Measurements from ENCODE around the gene CDC45.

CDC45 gene

DNA sequence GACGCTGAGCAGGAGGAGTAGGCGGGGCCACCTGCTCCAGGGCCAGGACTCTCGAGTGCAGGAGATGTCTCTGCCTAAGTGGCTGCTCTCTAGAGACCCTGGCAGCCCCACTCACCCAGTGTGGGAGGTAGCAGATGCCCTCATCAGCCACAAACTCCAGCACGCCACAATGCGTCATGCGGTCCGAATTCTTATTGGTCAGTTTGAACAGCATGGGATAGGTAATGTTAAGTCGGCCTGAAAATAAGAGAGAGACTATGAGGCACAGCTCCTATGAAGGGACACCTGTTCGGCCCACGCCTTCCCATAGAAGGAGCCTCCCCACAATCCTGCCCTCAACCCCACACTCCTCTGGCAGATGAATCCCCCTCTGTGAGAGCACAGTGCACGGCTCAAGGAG, 8.1 kb upstream of the CDC45 start:
- DNase-seq = no peak

DNA sequence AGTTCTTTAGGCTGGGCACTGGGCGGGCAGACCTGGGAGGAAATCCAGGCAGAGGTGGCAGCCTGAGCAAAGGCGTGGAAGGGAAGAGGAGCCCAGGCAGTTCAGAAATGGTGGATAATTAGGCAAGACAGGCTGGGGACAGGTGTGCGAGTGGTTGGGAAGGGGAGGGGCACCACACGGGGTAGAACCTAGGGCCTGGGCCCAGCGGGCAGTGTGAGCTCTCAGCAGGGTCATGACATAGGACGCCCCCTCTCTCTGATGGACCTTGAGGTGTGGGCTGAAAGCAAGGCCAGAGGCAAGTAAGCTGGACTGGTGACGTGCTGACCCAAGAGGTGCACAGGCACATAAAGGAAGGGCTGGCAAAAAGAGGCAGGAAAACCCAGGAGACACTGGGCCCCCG, 7.5 kb upstream of the CDC45 start:
- no peak for DNase-seq

DNA sequence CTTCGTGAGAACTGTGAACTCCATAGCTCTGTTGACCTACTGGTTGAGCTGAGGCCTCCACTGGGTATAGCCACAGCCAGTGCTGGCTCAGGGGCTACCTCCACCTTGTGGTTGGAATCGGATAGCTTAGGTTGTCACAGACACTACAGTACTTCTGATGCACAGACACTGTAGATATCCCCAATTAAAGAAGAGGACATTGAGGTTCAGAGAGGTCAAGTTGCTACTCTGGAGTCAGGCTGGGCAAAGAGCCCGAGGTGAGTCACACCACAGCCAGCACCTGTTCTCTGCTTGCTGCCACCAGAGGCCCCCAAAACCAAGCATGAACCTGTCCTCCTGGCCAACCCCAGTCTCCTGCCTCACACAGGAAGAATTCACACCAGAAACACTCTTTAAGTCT, 6.1 kb upstream of the CDC45 start:
- no peak for DNase-seq

DNA sequence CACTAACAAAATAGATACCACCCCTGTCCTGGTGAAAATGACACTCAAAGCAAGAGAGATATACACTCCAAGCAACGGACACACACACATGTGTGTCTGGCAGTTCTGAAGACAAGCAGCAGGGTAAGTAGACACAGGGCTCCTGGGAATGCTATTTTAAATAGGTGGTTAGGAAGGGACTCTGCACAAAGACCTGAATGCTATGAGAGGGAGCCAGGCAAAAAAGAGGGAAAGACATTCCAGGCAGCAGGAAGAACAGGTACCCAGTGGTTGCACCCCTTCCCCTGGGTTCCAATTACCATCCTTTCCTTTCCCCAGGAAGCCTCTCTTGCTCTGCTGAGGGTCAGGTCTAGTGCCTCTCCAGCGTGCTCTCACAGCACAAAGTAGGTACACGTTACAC, 3.7 kb upstream of the CDC45 start:
- DNase-seq = no peak

DNA sequence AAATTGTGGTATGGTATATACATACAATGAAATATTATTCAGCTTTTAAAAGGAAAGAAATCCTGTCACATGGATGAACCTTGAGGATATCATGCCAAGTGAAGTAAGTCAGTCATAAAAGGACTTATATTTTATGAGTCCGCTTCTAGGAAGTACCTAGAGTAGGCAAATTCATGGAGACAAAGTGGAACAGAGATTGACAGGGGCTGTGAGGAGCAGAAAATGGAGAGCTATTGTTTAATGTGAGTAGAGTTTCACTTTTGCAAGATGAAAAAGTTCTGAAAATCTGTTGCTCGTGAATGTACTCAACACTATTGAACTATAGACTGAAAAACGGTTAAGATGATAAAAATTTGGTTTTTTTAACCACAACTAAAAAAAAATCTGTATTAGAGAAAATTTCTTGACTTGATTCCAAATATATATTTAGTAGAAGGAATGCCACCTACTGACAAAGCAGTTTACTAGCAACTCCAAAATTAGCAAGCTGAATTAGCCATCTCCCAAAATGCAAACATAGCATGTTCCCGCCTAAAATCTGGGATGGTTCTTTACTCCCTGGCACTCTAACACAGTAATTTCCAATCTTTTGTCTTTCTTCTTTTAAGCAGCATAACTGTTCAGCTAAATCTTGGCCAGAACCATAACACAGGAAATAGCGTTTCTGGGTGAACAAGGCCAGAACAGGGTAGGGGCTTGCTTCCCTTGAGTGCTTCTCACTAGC, 2.2 kb upstream of the CDC45 start:
- DNase-seq = peak in 1 of 3 donors; percentile 28

DNA sequence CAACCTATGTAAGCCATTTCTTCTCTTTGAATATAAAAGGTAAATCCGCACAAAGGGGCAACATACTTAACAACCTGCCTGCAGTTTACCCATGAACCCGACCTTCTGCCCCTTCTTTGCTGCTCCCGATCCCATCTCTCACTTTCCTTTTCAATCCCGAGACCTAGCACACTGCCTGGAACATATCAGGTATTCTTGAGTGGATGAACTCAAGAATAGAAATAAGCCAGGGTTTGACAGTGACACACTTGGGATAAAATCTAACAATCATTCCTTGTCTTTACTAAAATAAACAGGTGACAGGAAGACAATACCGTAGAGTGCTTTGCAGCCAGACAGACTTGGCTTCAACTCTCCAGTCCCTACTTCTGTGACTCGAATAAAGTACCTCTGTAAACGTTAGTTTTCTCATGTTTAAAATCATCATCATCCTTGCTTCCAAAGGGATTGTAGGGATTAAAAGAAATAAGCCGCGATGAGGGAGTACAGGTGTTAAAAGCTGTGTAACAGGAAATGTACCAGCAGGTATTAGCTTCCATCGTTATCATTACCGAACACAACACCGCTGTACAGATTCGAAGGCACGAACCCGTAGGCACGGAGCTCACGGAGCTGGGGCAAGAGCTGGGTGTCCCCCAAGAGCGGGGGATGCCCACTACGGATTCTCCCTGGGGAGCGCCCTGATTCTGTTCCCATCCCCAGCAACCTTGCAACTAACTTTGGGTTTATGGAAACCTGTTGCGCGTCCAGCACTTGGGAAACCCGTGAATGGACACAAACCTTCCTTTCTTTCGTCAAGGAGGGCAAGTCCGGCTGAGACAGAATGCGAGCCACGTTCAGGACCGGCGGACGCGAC, 1.4 kb upstream of the CDC45 start:
- peak in 2 of 3 donors; percentile 13 to 40 for DNase-seq

DNA sequence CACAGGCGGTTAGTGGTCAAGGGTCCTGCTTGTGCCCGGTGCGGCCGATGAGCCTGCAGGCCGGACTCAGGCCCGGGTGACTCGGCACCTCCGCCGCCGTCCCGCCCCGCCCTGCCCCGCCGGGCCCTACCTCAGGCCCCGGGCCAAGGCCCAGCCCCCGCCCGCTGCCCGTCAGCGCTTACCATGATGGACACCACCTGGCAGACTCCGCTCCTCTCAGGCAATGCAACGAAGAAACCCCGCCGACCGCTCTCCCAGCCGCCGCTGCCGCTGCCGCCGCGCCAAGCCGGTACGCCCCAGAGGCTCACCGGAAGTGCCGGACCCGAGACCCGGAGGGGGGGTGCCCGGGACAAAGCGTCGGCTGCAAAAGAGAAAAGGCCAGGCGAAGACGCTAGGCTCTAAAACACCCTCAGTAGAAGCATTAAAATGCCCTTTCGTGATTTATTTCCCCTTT, 792 bp upstream of the CDC45 start, which contains the start of gene UFD1:
TSS of gene UFD1 (minus strand) at position 293 of the 454 bp plus-strand sequence. CDS start at position 185, 108 bp downstream.
- DNase-seq = peak; percentile 75 to 89 (median 81)

DNA sequence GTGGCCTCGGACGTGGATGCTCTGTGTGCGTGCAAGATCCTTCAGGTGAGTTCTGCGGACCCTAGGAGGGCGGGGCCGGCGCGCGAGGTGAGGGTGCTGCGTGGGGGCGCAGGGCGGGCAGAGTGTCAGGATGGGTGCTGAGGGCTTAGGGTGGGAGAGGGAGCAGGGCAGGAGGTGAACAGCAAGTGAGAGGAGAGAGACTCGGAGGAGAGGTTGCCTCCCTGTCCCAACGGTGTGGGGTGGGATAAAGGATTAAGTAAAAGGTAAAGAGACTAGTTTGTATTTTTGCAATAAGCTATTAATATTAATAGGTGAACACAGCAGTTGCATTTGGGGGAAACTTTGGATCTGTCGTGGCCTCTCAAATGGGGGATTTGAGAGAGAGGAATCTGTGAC, 451 bp downstream of the CDC45 start:
- DNase-seq = no peak

DNA sequence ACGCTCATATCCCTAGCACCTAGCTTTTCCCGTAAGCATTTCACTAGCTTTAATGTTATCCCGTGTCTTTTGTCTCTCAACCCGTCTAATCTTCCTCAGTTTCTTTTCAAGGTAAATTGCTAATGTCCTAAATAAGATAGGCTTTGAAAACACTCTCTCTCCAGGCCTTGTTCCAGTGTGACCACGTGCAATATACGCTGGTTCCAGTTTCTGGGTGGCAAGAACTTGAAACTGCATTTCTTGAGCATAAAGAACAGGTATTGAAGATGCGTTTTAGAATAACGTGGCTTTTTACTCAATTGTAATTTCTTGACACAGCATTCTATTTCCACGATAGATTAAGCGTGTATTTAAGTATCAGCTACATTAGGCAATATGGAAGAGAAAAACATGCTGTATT, 1.1 kb downstream of the CDC45 start:
- no peak for DNase-seq

DNA sequence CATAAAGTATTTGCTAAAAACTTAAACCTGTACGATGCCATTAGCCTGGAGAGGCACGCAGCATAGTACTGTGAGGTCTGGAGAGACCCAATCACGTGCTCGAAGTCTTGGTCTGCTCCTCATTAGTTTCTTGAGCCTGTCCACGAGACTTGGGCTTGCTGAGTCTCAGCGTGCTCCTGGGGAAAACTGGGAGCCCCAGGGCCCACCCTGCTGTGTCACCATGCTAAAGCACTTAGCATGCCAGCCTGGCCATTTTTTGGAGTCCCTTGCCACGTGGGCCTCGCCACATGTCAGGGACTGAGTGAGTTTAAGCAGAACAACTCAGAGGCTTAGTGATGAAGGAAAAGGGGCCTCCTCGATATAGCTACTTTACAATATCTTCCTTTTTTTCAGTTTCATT, 2.6 kb downstream of the CDC45 start:
- DNase-seq = no peak

DNA sequence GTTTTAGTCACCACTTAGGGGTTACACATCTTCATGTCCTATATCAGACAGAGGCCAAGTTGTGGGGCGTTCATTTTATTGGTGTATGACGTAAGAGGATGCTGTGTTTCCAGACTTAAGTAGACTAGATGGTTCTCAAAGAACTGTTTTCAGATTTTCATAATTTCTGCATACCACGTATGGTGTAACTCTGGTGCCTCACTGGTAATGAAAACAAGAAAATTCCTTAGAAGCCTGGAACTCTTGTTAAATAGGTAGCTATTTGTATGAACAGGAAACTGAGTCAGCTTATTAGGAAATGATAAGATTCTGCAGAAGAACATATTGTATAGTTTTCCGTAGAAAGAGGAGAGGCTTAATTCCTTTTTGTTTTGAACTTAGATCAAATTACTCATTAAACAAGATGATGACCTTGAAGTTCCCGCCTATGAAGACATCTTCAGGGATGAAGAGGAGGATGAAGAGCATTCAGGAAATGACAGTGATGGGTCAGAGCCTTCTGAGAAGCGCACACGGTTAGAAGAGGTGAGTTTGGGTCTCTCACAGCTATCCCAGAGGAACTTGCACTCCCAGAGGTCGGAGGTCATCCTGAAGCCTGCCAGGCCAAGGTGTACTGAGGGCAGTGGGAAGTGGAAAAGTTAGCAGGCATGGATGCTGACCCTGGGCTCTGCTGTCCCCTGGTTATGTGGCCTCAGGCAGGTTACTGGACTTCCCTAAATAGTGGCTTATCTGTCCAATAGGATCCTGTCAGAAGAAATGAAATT, 3.9 kb downstream of the CDC45 start:
- no peak for DNase-seq

DNA sequence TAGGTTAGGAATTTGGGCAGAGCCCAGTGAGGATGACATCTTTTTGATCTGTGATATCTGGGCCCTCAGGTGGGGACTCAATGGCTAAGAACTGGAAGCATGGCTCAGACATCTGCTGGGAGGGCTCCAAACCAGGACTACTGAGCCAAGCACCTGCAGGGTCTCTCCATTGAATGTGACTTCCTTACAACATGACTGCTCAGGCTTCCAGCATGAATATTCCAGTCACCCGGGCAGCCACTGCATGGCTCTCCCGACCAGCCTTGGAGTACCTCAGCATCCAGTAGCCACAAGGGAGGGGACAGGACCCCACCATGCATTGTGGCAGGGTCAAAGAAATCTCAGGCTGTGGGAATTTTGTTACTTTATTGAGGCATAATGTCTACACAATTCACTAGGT, 8.6 kb downstream of the CDC45 start:
- no peak for DNase-seq

DNA sequence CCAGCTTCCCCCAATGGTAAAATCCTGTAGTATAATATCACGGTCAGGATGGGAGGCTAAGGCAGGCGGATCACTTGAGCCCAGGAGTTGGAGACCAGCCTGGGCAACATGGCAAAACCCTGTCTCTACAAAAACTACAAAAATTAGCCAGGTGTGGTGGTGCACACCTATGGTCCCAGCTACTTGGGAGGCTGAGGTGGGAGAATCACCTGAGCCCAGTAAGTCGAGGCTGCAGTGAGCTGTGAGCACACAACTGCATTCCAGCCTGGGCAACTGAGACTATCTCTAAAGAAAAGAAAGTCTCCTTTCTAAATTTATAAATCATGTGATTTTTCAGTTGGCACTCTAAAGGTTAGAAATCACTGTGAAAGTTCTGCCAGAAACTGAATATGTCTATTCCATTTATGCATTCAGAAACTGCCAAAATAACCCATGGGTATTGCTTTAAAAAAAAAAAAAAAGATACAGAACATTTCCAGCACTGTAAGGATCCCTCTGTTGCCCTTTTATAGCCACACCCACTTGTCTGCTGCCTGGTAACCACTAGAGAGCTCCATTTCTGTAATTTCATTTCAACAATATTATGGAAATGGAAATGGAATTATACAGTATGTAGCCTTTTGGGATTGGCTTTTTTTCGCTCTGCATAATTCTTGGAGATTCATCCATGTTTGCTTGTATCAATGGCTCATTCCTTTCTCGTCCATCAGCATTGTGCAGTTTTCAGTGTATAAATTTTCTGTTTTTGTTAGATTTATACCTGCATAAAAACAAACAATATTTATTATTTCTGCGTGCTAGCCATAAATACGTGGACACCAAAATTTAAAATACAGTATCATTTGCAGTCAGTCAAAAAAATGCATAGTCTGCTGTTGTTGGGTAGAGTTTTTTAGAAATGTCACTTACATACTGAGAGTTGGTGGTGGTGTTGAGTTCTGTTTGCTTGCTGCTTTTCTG, 9.4 kb downstream of the CDC45 start:
- peak in 2 of 3 donors; percentile 20 to 25 for DNase-seq

DNA sequence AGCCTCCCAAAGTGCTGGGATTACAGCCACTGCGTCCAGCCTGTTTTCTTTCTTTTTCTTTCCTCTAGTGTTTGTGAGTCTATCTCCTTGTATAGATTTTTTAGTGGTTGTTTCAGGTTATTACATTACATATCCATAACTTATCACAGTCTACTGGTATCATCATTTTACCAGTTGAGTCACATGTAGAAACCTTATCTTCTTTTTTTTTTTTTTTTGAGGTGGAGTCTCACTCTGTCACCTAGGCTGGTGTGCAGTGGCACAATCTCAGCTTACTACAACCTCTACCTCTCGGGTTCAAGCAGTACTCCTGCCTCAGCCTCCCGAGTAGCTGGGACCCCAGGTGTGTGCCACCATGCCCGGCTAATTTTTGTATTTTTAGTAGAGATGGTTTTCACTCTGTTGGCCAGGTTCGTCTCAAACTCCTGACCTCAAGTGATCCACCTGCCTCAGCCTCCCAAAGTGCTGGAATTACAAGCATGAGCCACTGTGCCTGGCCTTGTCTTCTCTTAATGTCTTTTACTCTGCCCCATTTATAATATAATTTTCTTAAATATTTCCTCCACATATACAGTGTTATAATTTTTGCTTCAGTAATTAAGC, 11.0 kb downstream of the CDC45 start:
- DNase-seq = no peak

DNA sequence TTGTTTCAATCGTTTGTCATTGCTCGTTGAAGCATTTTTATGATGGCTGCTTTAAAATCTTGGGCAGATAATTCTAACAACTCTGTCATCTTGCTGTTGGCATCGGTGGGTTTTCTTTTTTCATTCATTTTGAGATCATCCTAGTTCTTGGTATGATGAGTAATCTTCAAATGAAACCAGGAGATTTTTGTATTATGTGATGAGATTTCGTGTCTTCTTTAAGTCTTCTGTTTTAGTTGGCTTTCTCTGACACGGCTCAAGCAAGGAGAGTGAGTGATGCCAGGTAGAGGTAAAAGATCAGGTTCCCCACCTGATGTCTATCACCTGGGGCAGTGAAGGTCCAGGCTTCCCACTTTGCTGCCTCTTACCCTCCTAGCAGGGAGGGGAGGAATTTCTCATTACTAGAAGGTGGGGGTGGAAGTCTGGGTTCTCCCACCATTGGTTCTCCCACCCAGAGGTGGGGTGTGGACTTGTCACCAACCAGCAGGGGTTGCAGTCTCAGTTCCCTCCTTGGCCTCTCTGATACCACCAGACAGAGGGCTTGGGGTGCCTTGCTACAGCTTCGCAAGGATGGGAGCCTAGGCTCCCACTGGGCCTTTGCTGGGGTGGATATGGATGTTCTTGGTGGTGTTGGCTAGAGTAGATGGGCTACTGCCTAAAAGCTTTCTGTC, 12.9 kb downstream of the CDC45 start:
- no peak for DNase-seq

DNA sequence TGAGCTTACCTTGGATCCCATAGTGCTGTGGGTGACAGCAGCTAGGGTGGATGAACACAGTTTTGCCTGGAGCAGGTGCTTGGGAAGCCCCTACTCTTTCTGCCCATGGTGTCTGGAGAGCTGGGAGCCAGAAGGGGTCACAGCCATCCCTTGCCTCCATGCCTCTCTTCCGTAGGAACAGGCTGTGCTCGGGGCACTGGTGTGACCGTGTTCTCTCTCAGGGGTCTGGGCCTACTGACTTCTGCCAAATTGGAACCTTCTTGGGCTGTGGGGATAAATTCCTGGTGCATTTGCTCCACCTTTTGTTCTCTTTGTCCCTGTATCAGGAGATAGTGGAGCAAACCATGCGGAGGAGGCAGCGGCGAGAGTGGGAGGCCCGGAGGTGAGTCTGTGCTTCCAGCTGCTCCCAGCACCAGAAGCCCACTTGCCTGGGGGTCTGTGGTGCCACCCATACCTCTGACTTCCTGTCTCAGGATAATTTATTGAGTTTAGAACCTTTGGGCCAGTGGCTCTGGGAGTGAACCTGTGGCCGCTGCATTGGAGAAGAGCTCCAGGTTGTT, 14.4 kb downstream of the CDC45 start:
- no peak for DNase-seq

DNA sequence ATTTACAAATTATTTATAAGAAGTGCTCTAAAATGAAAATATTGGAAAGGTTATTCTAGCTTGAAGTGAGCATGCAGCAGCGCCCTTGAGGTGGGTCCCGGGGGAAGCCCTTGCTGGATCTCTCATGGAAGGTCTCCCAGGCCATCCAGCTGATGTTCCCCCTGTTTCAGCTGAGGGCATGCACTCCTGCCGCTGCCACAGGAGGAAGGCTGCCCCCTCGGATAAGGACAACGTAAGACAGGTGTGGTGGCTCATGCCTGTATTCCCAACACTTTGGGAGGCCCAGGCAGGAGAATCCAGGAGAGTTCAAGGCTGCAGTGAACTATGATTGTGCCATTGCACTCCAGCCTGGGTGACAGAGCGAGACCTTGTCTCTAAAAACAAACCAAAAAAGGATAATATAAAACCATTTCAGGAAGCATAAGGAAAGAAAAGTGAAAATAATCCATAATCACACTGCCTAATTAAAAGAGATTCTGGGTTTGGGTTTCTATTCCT, 15.0 kb downstream of the CDC45 start:
- DNase-seq = no peak

DNA sequence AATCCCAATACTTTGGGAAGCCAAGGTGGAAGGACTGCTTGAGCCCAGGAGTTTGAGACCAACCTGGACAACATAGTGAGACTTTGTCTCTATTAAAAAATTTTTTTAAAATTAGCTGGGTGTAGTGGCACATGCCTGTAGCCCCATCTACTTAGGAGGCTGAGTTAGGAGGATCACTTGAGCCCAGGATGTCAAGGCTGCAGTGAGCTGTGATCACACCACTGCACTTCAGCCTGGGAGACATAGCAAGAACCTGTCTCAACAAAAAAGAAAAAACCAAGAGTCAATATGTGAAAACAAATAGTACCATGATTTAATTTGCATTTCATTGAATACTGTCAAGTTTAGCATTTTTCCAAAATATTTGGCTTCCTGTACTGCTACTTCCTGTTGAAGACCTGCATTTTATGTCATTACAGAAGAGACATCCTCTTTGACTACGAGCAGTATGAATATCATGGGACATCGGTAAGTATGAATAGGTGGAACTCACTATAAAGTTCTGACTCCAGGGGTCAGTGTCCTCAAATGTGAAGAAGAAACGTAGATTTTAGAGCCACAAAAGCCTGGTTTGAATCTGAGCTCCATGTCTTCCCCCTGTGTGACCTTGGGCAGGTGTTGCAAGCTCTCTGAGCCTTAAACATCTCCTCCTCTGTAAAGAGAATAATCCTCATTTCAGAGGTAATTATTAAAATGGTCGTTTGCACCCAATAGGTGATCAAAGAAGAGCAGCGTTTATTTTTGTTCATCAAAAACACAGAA, 16.0 kb downstream of the CDC45 start:
- DNase-seq = peak in 1 of 3 donors; percentile 29

DNA sequence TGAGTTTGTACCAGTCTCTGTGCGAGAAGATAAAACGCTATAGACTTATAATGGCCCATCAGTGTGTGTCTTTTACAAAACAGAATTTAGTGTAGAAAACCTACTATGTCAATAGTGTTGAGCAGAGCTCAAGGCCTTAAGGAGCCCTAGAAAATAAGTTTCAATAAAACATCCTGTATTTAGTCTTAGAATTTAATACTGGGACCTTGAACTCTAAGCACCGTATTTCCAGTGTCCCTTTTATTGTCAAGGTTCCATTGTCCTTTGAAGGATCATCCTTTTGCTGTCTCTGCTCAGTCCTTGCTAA, 16.6 kb downstream of the CDC45 start:
- DNase-seq = no peak

DNA sequence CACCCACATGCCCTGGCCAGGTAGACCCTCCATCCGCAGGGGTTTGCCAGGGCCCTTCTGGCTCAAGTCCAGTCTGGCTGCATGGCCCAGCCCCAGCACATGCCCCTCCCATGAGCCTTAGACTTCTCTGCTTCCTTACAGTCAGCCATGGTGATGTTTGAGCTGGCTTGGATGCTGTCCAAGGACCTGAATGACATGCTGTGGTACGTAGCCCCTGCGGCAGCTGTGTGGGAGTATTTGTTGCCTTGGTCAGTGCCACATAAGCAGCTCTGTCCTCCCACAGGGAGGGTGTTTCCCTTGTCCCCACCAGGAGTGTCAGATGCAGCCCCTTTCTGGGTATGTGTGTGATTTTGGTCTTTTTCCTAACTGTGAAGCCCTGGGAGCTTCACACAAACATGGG, 17.5 kb downstream of the CDC45 start:
- peak in 1 of 3 donors; percentile 20 for DNase-seq

Data from suppressor macrophage treated with lipopolysaccharide for 1 hour (primary cell).